HG02642 (cell line): ENCODE results near the gene PLEKHF1.
"Not testable (repeated sequence)": the region's sequence is repeated elsewhere in the genome, so short reads cannot be mapped to it uniquely, and the experiment has no call there.

Source experiments
- ATAC-seq: cut with Tn5 transposase; IDR thresholded peaks from one replicate; pipeline ENCODE4 v1.9.1; 2021; ENCODE audit warnings: mild to moderate bottlenecking; ENCODE audit not compliant: unreplicated experiment, poor library complexity

Gene PLEKHF1

GRCh38 chr19:29665215-29665825 is at the start of gene PLEKHF1:
Gene PLEKHF1, plus strand, starts transcription at chr19:29665461. Its CDS starts 8,379 bp downstream, at chr19:29673840.
- ATAC-seq: peak; percentile 92

DNA sequence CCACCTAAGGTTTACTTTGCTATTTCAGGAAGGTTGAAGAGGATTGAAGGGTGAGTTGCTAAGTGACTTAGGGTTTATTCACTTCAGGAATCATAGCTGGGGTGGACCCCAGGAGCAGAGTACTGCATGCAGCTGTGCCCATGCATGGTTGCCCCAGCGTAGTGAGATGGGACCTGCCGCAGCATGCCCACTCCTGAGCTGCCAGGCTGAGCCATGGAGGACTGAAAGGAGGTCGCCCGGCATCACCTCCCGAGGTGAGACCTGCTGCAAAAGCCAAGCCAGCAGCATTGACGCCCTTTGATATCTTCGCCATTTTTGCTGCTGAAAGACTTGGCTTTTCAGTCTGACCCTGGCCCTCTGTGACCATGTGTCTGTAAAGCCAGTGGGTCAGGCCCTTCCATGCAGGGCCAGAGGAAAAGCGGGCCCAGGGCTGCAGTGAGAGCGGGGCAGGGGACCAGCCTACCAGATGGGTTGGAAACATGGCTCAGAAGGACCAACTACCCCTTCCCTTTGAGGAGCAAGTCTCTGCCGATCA is 49.3 kb upstream of the PLEKHF1 start:
- no peak for ATAC-seq

GRCh38 chr19:29616541-29616940 is 48.7 kb upstream of the PLEKHF1 start:
- ATAC-seq: no peak

GRCh38 chr19:29617366-29618266 is 47.6 kb upstream of the PLEKHF1 start:
- ATAC-seq: no peak

DNA sequence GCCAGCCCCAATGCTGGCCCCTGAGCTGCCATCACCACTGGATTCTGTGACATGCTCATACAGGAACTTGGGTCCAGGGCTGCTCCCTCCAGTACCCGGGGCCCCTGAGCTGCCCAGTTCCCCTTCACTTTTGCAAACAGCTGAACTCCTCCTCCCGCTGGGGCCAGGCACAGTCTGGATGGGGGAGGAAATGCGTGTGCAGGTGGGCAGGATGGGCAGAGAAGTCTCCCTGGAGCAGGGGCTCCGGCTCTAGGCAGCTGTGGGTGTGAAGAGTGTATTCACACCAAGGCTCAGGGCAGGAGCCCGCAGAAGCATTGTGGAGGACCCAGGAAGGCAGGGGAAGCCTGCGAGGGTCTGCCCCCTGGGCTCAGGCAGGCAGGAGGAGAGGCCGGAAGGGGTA is 46.8 kb upstream of the PLEKHF1 start:
- no peak for ATAC-seq

GRCh38 chr19:29618871-29619270 is 46.4 kb upstream of the PLEKHF1 start:
- ATAC-seq: no peak

- no peak for ATAC-seq
These were observed 44.3 kb upstream of the PLEKHF1 start for GRCh38 chr19:29620931-29621351.

DNA sequence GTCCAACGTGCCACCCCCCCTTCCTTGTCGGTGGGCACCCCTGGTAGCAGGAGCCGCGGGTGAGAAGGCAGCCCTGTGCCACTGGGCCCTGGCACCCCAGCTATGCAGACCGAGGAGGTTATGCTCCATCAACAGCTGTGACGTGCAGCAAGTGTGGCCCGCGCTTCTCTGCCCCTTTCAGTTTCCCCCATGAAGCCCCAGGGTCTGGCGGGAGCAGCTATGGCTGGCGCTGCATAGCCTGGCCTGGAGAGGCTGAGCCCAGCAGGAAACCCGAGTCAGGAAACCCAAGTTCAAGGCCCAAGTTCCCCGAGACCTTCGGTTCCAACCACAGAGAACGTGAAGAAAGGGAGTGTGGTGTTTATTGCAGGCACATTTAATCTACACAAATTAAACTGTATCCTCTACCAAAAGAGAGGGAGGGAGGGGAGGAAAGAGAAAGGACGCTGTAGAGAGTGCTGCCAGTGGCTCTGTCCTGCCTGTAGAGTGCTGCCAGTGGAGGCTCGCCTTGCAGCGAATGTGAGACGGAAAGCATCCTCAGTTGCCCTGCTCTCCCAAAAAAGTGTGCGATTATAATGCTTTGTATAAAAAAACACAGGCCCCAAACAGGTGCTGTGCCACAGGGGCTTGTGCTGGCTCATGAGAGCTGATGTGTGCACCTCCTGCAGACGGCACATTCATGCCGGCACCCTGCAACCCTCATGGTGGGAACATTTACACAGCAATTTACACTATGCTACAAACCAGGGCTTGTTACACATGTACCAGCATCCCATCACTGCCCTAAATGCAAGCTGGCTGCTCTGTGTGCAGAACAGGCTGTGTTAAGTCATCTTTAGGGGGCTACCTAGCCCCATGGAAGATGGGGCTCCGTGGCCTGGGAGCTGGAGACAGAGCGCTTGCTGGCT is 42.8 kb upstream of the PLEKHF1 start:
- ATAC-seq: no peak

GRCh38 chr19:29623726-29624488 is 41.4 kb upstream of the PLEKHF1 start:
- ATAC-seq: no peak

- ATAC-seq: no peak
These were observed 40.6 kb upstream of the PLEKHF1 start for GRCh38 chr19:29624489-29625185.

DNA sequence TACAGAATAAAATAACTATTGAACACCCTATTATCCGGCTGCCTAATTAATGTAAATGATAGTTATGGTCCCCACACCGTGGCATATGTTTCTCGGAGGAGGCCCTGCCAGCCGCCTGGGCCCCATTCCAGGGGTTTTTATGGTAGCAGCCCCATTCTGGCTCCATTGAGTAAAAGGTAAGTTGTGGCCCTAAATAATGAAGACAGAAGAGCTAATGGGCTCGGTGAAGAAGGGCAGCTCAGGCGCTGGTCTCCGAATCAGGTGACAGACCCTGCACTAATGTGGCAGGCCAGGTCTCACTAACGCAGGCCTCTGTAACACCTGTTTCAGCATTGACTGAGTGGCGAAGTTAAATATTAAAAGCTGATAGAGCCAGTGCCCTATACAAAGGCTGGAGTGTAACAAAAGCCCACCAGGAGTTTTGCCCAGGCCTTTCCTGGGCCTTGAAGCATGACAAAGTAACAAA is 40.0 kb upstream of the PLEKHF1 start:
- ATAC-seq: no peak

DNA sequence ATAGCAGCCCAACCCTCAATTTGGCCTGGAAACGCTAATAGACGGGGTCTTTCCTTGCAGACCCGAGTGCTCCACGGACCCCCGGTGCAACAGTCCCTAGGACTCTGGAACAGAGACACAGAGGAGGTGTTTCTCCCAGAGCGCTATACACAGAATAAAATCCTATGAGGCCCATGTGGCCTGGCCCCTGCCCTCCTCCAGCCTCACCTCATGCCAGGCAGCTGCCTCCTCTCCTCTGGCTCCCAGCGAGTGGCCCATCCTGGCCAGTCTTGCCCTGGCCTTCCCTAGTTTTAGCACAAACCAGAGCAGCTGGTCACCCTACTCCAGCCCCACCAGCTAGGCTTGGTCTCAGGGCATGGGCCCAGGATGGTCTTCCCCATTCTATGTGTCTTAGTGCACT is 38.9 kb upstream of the PLEKHF1 start:
- ATAC-seq: no peak

- ATAC-seq: not testable (repeated sequence)
These were observed 38.4 kb upstream of the PLEKHF1 start for GRCh38 chr19:29626832-29627231.

GRCh38 chr19:29628661-29629385 is 36.4 kb upstream of the PLEKHF1 start:
- no peak for ATAC-seq

DNA sequence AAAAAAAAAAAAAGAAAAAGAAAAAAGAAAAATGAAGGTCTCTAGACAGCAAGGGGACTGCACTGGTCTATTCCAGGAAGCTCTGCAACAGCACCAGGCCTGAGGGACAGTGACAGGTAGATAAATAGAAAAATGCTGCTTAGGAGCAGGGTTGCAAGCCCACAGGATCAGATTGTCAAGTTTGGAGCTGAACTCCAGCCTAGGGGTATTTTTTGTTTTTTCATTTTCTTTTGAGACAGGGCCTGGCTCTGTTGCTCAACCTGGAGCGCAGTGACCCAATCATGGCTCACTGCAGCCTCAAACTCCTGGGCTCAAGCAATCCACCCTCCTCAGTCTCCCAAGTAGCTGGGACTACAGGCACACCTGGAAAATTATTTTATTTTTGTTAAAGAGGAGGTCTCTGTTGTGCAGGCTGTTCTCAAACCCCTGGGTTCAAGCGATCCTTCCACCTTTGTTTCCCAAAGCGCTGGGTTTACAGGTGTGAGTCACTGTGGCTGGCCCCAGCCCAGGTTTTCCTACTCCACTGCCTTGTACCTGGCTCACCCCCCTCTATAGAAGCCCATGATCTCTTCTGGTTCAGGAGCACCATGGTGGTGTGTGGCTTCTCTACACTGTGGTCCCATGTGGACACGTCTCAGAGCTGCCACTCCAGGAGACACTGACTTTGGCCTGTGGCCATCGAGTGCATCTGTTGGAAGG is 35.3 kb upstream of the PLEKHF1 start:
- ATAC-seq: no peak

GRCh38 chr19:29630655-29631054 is 34.6 kb upstream of the PLEKHF1 start:
- ATAC-seq: no peak

DNA sequence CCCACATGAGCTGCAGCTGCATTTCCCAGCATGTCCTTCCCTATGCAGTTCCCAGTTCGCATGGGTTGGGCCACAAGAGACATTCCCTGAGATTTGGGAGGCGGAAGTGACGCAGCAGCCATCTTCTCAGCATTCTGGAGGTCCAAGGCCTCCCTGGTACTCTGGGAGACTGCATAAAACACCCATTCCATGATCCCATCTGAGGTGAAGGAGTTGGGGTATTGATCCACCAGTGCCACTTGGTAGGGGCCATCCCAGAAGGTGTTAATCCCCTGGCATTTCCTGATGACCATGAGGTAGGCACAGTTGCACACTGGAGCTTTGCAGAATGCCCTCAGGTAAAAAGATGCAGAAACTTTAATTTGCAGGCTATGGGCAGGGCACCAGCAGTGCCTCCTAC is 33.8 kb upstream of the PLEKHF1 start:
- ATAC-seq: no peak

DNA sequence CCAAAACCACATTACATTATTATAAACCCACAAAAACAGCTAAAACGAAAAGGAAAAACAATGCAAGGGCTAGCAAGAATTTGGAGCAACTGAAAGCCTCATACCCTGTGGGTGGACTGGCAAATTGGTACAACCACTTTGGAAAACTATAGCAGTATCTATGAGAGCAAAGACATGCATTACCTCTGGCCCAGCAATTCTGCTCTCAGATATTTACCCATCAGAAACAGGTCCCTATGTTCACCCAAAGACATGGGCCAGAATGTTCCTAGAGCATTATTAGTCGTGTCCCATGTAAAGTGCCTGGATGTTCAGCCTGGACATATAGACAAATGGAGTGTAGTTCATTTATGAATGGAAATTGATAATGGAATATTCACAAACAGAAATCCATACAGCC is 31.3 kb upstream of the PLEKHF1 start:
- ATAC-seq: no peak
